OCI-LY1 (cell line): ENCODE measurements around the gene SSUH2.

Experiments used
- EZH2 ChIP-seq: fragments of 200-600 bp; sonication (generic), shearing (Covaris generic); IDR thresholded peaks from 2 replicates; pipeline ENCODE4 v1.8.0; 2017; ENCODE audit warnings: borderline replicate concordance, mixed run types, mild to moderate bottlenecking, antibody characterized with exemption, low read length, moderate library complexity, mixed read lengths
- TF ChIP-seq, protein P1 (sequence below): fragments of 200-600 bp; sonication (generic), shearing (Covaris generic); IDR thresholded peaks from 2 replicates; pipeline ENCODE4 v1.5.1; 2017; ENCODE audit warnings: mild to moderate bottlenecking, antibody characterized with exemption, low read length, moderate library complexity, mixed read lengths

GRCh38 chr3:8608791-8609467, 35.7 kb downstream of the SSUH2 start:
- TF ChIP-seq, protein P1, sequence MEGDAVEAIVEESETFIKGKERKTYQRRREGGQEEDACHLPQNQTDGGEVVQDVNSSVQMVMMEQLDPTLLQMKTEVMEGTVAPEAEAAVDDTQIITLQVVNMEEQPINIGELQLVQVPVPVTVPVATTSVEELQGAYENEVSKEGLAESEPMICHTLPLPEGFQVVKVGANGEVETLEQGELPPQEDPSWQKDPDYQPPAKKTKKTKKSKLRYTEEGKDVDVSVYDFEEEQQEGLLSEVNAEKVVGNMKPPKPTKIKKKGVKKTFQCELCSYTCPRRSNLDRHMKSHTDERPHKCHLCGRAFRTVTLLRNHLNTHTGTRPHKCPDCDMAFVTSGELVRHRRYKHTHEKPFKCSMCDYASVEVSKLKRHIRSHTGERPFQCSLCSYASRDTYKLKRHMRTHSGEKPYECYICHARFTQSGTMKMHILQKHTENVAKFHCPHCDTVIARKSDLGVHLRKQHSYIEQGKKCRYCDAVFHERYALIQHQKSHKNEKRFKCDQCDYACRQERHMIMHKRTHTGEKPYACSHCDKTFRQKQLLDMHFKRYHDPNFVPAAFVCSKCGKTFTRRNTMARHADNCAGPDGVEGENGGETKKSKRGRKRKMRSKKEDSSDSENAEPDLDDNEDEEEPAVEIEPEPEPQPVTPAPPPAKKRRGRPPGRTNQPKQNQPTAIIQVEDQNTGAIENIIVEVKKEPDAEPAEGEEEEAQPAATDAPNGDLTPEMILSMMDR: no peak
- no peak for TF ChIP-seq EZH2
